Central memory CD4-positive, alpha-beta T cell (primary cell): Measurements from ENCODE around the gene TMEM247.

ENCODE experiments used
- DNase-seq: peaks from one replicate; pipeline ENCODE4 v3.0.0; 2022
- total RNA-seq, 3 experiments: gene quantifications; one replicate each; lab custom pipeline; 2026; lab: John Stamatoyannopoulos, UW

Gene TMEM247
- total RNA-seq, result 0 reads per million in 3 experiments

DNA sequence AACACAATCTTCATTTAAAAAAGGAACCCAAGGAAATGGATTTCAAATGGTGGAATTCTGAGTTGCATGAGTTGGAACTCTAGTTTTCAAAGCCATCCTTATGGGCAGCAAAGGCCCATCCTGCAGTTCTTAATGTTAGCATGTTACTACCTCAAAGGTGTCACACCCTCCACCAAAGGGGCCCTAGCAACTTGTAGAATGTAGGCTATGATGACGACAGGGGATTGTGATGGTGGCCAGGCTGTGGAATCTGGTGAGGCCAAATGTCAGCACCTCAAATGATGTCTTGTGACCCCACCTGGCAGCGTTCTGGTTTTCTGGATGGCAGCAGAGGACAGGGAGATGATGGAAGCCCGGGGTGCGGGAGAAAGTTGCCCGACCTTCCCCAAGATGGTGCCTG, at the start of gene TMEM247:
Gene TMEM247 (plus strand): TSS at position 301 of the 400 bp plus-strand sequence.
- no peak for DNase-seq

DNA sequence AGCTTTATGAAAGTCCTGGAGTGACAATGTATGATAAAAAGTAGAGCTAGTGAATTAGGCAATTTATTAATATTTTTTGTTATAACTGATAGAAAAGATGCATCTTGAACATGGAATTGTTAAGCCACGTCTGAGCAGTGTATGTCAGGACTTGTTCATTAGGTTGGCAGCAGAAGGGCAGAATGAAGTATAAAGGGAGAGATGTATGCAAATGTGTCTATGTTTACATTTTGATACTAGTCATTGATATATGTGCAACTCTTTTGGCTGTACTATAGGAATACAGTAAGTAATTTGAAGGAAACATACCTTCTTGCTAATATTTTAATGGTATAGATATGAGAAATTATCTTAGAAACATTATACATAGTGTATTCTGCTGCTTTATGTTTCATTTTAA, 49.0 kb upstream of the TMEM247 start:
- no peak for DNase-seq

DNA sequence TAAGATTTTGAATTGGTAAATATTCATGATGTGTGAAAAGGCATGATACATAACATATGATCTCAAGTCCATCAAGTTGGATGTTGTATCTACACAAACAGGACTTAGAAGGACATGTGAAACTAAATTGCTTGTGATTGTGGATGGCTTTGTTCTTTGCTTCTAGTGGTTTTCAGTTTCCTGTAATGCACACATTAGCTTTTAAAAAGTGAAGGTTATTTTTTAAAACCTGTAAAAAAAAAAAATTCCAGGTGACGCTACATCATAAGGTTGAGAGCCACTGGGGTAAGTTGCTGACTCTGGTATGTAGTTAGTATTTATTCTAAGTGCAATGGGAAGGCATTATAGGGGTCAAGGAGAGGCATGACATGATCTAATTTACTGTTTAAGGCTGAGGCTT, 48.4 kb upstream of the TMEM247 start:
- DNase-seq, result no peak

DNA sequence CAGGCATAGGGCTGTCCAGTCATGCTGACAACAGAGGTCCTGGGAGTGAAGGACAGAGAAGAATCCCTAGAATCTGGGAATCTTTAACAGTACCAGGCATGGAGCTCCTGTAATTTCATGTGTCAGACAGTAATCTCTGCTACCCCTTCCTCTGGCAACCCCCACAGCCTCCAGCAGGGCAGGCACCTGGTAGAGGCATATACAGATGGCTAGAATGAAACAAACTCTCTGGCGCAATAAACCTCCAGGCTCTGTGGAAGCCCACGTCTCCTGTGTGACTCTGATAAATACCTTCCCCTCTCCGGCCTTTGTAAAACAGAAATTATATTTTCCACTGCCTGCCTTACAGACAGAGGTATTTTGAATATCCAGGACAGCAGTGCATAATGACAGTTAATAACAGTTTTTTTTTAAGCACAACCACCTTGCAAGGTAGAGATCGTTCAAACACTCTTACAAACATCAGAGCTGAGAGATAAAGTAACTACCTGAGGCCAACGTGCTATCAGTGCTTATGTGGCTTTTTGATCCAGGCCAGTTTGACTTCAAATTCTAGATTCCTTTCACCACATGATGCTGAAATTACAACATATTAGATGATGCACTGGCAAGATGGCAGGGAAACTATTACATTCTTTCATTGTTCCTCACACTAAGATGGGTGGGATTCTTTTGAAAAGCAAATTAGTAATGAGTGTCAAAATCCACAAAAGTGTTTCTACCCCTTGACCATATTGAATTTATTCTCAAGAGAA, 47.7 kb upstream of the TMEM247 start:
- no peak for DNase-seq

DNA sequence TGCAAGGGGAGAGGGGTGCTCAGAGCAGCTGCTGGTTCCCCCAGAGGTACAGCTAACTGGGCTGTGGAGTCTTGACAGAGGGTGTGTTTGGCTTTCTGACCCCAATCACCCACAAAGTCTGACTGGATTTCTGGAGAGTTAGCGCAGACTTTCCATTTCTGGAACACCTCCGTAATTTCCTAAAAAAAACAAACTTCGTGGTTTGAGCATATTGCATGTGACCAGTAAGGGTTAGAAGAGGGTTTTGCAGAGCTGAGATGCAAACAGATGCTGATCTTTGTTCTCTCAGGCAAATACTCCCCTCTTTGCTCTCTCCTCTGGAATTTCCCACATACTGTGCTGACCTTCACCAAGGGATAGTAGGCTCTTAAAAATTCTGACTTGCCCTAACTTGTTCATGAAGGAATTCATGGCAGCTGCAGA, 44.5 kb upstream of the TMEM247 start:
- no peak for DNase-seq

DNA sequence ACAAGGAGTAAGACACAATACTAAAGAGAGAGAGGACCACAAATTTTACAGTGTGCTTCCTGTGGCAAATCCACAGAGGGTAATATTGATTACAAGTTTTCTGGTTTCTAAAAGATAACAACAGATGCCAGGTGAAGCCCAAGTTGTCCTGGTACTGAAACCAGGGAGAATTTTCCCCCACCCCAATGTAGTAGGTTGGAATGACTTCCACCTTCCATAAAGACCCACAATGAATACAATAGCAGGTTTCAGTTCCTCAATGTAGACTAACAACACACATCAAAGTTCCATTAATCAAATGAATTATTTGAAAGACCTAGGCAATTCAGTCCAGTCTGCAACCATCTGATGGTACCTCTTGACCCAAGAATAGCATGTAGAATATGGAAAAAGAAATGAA, 44.0 kb upstream of the TMEM247 start:
- no peak for DNase-seq

DNA sequence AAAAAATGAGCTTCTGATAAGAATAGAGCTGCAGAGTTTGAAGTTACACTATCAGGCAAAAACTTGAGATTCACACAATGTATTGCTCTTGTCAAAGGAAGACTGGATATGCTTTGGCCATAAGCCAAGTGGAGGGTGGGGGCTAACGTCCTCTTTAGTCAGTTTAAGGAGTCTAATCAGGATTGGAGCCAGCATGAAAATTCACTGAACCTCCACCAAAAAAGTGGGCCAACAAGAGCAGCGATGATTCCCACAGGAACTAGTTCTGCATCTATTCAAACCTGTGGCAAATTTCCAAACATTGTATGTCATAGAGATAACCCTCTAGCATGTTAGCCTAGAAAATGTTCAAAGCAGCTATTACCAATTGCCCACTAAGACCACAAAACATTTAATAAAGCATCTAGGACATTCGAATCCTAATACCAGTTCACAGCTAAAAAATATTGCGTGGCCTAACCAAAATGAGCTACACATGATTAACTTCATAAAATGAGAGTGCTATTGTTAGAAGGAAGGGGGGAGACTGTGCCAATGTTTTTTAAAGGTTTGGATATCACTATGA, 43.5 kb upstream of the TMEM247 start:
- DNase-seq, result no peak

DNA sequence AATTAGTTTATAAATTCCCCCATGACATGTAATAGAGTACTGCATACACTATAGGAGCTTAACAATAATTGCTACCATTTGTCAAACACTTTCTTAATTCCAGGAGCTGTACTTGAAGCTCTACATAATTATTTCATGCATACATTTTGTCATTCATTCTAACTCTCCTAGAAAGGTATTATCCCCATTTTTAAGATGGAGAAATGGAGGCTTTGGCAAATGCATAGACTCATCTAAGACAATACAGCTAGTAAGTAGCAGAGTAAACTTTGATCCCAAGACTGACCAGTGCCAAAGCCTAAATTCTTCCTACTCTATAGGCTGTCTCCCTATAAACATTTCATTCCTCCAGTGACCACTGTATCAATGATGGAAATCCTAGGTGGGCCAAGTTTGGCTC, 42.6 kb upstream of the TMEM247 start:
- no peak for DNase-seq

DNA sequence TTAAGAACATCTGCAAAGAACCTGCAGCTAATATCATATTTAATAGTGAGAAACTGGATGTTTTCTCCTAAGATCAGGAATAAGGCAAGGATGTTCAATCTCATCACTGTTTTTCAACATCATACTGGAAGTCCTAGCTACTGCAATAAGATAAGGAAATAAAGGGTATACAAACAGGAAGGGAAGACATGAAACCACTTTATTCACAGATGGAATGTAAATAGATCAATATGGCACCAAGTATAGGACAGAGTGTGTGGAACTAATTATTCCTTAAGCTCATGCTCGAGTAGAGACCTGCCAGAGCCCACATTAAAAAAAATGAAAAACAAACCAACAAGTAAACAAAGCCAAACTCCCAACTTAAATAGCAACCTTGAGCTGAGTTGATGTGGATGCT, 41.3 kb upstream of the TMEM247 start:
- DNase-seq, result no peak

DNA sequence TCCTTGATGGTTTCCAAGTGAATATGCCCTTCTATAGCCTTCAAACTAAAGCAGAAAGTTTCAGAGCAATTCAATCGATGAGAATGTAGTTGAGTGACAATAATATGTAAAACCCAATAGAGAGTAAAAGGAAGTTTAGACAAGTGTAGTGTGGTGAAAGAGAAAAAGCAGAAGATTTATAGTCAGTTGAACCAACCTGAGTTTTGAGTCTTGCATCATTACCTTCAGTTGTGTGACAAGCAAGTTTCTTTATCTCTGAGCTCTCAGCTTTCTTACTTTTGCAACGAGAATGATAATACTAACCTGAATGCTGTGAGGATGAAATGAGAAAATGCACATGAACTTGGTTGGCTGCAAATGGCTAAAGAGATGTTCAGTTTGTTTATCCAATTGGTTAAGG, 40.6 kb upstream of the TMEM247 start:
- DNase-seq, result no peak

DNA sequence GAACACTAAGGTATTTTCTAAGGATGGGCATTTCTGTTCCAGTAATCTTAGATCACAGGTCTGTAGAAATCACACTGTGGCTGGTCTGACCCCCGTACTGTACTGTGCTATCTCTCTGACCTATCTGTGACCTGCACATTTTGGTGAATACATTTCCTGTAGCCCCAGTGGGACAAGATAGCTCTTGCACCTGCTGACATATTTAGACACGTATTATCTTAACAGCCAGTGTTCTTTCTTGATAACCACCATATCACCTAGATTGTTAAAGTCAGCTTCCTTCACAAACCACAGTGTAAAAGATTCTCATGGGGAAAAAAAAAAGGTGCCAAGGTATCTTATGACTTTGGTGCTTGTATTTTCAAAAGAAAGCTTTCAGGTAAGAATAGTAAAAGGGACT, 39.8 kb upstream of the TMEM247 start:
- DNase-seq, result peak; percentile 65

DNA sequence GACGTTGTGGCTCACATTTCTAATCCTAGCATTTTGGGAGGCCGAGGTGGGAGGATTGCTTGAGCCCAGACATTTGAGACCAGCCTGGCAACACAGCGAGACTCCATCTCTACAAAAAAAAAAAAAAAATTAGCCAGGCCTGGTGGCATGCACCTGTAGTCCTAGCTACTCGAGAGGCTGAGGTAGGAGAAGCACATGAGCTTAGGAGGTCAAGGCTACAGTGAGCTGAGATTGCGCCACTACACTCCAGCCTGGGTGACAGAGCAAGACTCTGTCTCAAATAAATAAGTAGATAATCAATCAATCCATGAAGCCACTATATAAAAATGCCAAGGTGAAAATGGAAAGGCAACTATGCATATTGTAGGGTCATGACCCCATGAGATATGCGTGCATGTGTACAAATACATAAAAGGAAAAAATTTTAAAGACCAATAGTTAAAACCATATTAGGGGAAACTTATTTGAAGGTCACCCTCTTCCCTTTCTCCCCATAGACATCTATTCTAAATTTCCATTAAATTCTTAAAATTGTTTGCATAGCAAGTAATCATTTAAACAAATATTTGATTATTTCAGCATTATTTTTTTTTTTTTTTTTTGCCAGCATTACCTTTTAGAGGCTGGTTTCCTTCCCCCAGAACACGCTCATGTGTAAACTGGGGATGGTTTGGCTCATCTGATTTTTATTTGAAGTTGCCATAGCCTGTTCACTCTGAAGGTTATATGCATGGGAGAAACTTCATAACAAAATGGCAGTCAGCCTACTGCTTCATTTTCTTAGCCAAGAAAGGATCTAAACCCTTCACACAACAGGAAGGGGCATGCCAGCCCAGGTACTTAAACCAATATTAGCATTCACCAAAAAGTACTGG, 37.3 kb upstream of the TMEM247 start:
- no peak for DNase-seq

DNA sequence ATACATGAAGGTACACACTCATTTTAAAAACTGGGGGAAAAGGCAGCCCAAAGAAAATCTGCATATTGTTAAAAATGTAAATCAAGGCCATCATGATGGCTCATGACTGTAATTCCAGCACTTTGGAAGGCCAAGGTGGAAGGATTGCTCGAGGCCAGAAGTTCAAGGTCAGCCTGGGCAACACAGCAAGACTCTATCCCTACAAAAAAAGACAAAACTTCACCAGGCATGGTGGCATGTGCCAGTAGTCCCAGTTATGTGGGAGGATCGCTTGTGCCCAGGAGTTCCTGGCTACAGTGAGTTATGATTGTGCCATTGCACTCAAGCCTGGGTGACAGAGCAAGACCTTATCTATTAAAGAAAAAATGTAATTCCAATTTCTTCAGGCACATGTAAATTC, 34.6 kb upstream of the TMEM247 start:
- no peak for DNase-seq

DNA sequence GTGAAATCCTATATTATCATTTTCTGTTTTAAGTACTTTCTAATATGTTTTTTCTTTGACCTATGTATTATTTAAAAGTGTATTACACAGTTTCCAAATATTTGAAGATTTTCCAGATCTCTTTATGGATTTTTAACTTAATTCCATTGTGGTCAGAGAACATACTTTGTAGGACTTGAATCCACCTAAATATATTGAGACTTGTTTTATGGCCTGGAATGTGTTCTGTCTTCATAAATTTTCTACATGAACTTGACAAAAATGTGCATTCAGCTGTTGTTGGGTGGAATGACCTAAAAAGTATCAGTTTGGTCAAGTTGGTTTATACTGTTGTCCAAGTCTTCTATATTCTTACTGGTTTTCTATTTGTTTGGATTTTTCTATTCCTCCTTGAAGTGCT, 33.8 kb upstream of the TMEM247 start:
- DNase-seq, result no peak

DNA sequence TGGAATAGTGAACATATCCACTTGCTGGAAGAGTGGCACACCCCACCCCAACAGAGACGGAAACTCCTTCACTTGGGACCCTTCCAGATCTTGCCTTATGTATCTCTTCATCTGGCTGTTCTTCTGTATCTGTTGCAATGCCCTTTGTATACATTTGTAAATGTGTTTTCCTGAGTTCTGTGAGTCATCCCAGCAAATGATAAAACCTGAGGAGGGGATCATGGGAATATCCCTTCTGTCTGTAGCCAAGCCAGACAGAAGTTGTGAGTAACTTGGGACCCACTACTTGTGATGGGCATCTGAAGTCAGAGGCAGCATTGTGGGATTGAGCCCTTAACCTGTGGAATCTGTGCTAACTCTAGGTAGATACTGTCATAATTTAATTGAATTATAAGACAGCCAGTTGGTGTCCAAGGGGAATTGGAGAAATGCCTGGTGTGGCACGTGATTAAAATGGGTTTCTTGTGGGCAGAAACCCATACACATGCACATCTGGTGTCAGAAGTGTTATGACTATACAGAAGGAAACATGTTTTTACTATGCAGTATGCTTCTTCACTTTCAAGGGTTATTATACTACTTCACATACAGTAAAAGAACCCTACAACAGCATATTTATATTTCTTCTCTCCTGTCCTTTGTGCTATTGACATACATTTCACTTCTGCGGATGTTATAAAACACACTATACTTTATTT, 32.3 kb upstream of the TMEM247 start:
- no peak for DNase-seq

DNA sequence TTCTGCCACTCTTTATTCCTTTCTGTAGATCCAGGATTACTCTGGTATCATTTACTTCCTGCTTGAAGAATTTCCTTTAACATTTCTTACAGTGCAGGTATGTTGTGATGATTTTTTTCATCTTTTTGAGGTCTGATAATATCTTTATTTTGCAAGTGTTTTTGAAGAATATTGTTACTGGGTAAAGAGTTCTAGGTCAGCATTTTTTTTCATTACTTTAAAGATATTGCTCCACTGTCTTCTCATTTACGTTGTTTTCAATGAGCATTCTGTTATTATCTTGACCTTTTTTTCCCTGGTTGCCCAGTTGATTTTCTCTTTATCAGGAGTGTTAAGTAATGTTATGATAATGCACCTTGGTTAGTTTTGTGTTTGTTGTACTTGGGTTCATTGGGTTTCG, 31.7 kb upstream of the TMEM247 start:
- no peak for DNase-seq

DNA sequence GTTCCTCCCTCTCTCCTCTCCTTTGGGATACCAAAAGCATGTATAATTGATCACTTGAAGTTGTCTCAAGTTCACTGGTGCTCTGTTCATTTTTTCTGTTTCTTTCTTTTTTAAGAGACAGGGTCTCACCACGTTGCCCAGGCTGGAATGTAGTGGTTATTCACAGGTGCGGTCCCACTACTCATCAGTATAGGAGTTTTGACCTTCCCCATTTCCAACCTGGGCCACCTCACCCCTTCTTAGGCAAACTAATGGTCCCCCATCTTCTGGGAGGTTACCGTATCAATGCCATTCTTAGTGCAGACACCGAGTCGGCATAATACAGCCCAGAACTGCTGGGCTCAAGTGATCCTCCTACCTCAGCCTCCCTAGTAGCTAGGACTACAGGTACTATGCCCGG, 31.3 kb upstream of the TMEM247 start:
- no peak for DNase-seq

DNA sequence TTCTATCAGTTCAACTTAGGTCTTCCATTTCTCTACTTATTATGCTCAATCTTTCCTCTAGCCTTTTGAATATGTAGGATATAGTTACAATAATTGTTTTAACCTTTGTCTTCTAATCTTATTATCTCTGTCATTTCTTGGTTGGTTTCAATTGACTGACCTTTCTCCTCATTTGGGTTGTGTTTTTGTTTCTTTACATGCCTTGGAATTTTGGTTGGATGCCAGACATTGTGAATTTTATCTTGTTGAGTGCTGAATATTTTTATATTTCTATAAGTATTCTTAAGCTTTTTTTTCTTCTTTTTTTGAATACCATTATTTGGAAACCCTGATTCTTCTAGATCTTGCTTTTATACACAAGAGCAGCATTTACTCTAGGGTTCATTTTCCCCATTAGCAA, 30.7 kb upstream of the TMEM247 start:
- no peak for DNase-seq

DNA sequence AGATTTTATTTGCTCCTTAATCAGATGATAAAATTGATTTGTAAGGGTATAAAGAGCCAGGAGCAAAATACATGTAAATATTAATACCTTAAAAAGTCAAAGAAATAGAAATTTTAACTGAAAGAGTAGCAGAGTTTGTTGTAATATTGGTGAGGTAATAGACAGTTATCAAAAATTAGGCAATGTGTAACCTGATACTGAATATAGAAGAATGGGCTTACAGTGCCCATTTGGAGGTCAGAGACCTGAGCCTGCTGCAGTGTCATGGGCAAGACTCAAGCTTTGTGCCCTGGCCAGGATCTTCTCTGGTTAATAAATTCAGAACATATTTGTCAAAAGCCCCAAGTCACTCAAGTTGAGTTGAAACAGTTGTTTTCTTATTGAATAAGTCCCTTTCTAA, 29.7 kb upstream of the TMEM247 start:
- DNase-seq, result no peak

DNA sequence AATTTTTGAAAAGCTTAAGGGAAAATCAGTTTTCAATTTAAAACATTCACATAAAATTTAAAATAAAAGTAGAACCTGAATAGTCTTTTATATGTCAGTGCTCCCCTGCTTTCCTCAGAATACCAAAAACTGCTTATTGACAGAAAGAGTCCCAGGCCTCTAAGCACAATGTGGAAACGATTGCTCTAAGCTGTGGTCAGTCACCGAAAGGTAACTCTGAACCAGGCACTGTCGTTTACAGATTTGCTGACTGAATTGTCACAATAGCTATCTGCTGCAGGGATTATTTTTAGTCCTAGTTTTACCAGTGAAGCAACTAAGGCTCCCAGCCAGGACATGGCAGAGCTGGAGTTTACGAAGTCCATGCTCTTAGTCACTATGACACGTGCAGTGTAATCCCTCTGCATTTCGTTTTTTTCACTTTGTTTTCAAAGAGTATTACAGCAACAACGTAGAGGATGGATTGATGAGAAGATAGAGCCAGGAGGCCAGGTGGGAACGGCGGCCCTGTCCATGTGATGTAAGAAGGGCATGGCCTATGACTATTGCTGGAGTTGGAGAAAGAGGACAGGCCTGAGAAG, 28.1 kb upstream of the TMEM247 start:
- DNase-seq, result no peak

DNA sequence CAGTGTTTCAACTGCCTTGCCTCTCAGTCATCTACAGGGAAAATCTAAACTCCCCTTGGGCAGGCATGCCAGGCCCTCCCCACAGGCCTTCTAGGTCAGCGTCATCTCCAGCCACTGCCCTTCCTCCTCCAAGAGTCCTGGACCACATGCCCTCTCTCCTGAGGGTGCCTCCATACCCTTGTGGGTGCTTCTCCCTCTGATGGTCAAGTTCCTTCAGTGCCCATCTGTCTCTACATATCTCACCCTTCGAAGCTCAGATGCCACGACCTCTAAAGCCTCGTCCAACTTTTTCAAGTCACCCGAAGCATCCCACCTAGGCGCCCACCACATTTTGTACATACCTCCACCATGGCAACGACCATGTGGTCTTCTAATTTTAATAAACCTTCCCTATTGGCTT, 22.6 kb upstream of the TMEM247 start:
- DNase-seq, result no peak

DNA sequence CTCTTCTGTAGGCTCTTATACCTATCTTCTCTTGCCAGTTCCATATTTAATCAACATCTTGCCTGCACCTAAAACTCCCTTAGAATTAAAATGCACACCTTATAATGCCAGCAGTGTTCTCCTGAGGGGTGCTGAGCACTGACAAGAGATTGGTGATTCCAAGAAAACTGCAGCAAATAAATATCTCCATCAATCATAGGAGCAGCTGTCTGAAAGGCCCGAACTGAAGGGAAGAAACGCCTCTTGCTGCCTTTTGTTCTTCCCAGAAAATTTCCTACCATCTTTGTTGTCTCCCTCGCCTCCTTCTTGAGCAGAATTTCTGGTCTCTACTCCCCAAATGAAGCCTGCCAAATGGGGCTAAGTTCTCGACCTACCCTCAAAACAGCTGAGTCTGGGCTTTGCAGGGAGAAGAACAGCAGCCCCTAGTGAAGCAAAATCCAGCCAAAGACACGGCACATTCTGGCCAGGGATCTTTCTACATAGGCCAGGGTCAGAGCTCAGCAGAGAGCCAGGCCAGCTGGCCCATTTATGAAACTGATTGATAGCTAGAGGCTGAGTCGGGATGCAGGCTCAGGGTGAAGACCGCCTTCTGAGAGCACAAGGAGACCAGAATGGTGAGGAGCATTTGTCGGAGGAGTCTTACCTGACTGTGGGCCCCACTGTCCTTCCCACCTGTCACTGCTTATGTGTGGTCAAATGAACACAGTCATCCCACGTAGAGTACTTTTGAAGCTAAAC, 20.4 kb upstream of the TMEM247 start:
- no peak for DNase-seq
